Activated CD4-positive, alpha-beta T cell treated with anti-CD3 and anti-CD28 coated beads, Interleukin-2, amount 50 U/mL, for 16 hours (primary cell): ENCODE results near the gene DBNL.

Experiments
- DNase-seq: peaks from one replicate; pipeline ENCODE4 v3.0.0-alpha.2; 2020

DBNL gene

DNA sequence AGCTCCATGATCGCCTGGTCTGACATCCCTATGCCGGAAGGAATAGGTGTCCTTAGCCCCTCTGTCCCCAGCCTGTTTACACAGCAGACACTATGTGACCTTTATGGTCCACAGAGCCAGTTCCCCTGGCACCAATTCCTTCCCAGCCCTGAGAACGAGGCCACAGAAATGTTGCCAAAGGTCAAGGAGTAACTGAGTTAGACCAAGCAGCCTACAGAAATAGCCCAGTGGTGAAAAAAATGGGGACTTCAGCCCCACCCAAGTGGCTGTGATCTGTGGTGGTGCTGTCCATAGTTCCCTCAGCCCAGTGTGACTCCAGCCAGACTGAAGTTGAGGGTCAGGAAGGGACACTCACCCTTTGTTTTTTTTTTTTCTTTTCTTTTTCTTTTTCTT lies 18.4 kb downstream of the DBNL start:
- DNase-seq, result no peak

DNA sequence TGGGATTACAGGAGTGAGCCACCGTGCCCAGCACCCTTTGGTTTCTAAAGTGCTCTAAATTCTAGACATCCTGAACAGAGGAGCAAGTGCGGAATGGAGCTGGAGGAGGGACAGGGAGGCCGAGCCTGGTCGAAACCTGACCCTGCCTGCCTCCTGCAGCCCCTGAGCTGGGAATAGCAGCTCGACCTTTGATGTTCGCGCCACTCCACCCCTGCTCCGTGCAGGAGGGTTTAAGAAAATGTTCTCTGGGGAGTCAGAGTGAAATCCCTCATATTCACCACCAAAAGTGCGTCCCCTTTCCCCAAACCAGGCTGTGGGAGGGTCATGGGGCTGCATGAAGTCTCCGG lies 19.0 kb downstream of the DBNL start:
- no peak for DNase-seq

DNA sequence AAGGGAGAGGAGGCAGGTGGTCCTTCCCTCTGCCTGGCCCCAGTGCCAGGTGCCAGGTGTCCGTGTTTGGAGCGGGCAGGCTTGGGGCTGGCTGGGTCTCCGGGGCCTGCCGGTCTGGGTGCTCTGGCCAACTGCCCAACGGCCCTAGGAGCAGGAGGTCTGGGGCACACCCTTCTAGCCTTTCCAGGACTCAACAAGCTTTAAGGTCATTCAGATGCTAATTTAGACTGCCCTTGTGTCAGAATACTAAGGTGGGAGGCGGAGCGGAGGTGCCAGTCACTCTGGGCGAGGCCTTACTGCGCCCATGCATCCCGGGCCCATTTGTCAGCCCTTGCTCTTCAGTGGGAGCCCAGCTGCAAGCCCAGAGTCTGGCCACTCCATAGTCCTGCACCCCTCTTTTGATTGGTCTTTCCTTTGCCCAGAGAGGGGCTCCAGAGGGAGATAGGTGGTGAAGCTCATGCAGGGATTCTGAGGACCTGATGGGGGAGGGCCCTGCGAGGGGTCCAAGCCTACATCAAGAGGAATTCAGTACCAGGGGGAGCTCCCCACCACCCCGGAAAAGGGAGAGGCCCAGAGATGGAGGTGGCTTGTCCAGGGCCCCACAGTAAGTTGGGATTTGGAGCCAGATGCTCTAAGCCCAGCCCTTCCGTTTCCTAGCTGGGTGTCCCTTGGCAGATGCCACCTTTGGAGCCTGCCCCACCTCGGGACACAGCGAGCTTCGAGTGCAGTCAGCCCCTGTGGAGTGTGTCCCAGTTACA lies 19.6 kb downstream of the DBNL start:
- no peak for DNase-seq

DNA sequence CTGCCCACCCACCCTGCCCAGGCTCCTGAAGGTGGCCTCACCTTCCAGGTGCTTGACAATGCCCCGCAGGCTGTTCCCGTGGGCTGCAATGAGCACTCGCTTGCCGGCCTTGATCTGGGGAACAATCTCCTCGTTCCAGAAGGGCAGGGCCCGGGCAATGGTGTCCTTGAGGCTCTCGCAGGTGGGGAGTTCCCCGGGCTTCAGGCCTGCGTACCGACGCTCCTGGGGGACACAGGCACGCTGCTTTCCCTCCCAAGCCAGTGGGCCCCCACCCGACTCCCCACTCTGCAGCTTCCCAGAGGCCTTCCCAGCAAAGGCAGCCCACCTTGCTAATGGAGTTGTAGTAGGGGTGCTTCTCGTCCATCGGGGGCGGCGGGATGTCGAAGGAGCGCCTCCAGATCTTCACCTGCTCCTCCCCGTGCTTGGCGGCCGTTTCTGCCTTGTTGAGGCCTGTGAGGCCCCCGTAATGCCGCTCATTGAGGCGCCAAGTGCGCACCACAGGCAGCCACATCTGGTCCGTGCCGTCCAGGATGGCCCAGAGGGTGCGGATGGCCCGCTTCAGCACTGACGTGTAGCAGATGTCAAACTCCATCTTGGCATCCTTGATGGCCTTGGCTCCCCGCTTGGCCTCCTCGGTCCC lies 20.4 kb downstream of the DBNL start:
- DNase-seq, result no peak

DNA sequence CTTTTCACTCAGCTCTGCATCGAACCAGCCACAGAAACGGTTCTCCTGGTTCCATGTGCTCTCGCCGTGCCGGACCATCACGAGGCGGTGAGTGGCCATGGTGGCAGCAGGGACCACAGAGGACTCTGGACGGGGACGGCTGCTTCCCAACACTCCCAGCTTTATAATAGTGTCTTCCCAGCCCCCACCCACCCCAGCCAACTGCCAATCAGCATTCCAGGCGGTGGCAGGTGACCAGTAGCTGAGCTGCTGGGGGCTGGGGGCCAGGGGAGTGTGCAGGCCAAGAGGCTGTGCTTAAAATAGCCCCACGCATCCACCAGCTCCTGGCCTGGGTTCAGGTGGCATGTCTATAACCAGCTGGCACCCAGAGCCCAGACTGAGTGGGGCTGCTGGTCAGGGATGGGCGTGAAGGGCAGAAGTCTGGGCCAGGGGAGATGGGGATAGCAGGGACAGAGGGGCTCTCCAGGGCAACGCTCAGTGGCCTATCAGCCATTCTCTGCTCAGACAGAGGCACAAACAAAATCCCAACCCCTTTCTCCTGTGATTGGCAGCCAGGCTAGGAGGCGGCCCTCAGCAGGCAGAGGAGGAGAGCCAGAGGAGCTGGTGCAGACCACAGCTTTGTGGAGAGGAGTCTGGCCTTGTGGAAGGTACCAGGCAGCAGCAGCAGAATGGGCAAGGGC lies 21.1 kb downstream of the DBNL start, which contains the start of gene PGAM2:
Gene PGAM2 (minus strand): TSS at position 137 of the 680 bp plus-strand sequence. CDS start 38 bp downstream, at position 99.
- no peak for DNase-seq

DNA sequence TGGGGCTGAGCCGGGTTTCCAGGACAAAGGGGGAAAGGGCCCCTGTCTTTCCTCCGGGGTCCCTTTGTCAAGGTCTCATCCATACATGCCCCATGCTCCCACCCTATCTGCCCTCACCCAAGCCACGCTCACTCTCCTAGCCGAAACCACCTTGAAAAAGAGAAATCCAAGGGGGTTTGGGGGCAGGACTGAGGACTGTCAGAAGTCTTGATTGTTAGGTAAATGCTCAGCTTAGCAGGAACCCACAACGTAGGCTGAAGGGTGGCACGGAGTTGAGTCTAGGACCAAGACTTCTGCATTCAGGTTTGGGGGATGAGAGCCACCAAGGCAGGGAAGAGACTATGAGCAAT lies 21.6 kb downstream of the DBNL start:
- DNase-seq, result no peak

DNA sequence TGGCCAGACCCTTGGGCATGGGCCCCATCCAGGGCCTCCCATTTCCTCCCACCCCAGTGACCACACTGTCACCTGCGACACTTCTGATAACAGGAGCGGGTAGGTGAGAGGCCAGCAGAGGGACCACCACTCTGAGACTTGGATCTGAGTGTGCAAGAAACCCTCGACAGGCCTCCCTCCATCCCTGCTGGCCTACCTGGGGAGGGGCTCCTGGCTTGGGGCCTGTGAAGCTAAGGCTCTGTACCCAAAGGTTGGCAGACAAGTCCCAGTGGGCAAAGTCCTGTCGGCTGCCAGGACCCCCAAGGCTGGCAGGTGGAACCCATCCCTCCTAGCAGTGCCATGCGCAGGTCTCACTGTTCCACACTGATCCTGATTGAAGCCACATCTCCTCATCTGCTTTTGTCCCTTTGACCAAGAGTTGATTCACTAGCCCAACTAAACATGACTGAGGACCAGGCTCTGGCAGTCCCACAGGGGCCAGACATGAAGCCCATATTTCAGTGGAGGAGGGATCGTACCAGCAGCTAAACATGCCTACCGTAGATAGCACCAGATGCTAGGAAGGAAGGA lies 22.1 kb downstream of the DBNL start:
- no peak for DNase-seq

DNA sequence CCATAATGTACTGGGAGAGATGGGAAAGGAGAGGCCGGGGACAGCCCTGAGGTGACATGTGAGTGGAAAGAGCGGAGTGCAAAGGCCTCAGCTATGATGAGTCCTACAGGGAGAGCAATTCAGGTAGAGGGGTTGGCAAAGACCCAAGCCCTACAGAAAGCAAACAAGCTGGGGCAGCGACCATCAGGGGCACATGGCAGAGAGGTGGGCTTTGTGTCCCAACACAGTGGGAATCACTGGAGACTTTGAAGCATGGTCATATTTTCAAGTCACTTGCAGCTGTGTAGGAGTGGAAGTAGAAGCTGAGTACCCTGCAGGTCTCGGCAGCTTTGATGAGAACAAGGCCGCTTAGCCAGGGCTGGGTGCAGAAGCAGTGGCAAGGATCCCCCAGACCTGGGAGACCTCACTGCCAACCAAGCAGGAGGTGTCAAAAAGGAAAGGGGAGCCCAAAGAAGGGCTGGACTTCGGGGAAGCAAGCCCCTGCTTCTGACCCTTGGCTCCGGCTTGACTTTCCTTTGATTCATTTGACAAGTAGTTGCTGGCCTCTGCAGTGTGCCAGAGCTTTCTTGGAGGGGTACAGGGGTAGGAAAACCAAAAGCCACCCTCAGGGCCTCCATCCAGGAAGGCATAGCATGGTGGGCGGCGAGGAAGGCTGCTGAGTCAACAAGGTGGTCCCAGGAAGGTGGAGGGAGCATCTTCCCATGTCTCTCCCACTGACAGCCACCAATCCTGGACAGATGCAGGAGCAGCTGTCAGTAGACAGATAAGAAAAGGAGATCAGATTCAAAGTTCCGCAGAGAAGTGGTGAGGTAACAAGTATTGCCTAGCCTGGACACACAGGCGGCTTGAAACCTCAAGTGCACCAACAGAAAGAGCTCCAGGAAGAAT lies 22.8 kb downstream of the DBNL start:
- no peak for DNase-seq

DNA sequence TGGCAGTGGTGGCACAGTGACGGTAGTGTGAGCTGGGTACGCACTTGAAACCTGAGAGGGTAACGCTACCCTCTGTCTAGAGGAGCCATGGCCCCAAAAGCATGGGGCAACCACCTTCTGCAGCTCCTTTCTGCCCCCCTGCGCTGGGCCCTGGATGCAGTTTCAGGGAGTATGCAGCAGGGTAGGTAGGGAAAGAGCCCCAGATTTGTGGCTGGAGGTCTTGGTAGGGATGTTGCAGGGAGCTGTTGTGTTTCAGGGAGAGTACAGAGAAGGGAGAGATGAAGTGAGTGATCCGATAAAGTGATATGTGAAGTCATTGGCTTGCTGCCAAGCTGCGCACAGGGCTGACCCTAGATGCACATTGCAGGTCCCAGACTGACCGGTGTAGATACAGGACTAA lies 23.6 kb downstream of the DBNL start:
- DNase-seq, result no peak

DNA sequence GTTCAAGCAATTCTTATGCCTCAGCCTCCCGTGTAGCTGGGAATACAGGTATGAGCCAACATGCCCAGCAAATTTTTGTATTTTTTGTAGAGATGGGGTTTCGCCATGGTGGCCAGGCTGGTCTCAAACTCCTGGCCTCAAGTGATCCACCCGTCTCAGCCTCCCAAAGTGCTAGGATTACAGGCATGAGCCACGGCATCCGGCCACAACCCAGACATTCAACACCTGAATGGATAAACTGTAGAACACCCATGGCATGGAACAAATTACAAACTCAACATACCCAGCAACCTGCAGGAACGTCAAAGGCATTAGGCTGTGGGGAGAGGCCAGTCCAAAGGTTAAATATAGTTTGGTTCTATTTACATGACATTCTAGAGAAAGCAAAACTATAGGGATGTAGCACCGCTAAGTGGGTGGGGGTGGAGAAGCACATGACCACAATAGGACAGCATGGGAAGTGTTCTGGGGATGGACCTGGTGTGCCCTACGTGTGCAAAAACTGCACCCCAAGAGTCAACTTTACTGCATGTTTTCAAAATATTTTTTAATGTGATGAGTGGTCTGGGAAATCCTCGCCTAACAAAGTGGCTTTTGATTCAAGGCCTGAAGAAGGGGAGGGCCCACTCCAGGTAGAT lies 27.3 kb downstream of the DBNL start:
- no peak for DNase-seq

DNA sequence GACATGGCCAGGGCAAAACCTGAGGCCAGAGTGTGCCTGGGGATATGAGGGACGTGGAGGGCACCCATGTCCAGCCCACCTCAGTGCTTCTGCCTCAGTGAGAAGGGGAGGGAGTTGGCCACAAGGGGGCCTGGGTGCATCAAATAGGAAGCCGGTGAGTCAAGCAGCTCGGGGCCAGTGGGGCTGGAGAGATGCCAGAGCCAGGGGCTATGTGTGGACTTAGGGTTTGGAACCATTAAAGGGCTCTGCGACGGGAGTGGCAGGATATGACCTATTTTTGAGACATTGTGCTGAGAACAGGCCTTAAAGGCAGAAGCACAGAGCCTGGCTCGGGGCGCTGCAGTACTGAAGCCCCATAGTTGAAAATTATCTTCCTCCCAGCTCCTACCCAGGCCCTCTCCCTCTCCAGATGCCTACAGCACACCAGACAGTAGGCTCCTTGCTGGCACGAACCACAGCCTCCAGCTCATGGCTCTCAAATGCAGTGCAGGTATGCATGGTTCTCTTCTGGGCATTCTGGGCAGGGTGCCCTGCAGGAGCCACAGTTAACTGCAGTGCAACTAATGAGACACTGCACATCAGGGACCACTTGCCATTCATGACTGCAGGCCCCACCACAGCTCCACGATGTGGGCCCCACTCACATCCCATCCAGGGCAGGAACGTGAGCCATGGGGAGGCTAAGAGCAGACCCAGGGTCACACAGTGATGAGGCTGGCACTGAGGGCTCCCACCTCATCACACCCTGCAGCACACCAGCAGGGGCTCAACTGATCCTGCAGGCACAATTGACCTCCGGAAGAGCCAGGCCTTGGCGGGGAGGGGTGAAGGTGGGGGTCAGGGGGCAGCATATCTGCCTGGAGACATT lies 28.1 kb downstream of the DBNL start:
- no peak for DNase-seq

DNA sequence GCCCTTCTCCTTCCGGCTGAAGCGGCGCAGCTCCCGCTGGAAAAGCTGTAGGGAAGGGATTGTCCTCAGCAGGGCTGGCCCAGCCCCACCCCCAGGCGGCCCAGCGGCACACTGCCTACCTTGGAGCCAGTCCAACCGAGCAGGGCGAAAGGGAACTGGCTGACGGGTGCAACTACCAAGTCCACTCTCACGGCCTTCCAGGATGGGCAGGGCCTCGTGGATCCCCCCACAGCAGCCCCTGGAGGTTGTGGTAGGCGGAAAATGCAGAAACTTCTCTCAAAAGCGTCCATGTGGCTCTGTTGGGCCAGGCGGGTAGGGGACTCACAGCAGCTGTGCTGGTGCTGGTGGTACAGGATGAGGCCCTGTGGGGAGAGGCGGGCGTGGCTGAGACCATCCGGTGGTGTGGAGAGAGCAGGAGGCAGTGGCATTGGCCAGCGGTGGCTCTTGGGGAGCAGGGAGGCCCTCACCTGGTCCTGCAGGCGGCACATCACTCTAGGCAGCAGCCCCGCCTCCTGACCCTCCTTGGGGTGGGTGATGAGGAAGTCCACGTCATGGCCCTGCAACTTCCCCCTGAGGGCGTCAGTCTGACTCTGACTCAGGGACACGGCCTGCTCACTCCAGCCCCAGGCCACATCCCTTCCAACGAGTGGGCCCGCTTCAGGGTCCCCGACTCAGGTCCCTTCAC lies 29.3 kb downstream of the DBNL start:
- no peak for DNase-seq

DNA sequence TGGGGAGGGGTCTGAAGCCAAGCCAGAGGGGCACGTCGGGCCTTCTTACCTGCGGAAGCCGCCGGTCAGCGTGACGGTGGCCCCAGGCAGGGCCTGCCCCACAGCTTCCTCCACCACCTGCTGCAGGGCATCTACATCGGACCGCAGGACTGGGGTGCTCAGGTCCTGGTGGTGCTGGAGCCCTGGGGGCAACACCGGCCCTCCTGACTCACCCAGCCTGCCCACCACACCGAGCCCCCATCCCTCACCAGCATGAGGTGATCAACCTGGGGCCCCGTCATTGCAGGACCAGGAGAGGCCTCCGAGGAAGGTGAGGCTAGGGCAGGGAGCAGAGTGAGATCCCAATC lies 29.8 kb downstream of the DBNL start:
- no peak for DNase-seq

DNA sequence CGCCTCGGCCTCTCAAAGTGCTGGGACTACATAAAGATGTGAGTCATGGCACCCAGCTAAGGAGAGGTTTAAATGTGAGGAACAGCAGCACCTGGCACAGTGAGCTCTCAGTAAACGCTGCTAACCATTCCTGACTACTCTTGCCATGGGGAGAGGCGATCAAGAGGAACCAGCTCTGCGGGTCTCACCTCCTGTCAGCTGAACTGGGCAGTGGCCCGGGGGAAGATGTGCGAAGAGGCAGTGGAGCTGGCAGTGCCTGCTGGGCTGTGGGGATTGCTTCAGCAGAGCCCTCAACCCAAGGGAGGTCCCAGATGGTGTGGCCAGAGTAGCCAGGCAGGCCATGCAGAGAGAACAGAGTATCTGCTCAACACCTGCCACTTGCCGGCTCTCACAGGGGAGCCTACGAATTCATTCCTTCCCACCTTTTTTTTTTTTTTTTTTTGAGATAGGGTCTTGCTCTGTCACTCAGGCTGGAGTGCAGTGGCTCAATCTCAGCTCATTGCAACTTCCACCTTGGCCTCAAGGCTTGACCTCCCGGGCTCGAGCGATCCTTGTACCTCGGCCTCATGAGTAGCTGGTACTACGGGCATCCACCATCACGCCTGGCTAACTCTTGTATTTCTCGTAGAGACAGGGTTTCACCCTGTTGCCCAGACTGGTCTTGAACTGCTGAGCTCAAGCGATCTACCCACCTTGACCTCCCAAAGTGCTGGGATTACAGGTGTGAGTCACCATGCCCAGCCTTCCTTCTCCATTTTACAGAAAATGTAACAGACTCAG lies 31.0 kb downstream of the DBNL start:
- DNase-seq, result no peak

DNA sequence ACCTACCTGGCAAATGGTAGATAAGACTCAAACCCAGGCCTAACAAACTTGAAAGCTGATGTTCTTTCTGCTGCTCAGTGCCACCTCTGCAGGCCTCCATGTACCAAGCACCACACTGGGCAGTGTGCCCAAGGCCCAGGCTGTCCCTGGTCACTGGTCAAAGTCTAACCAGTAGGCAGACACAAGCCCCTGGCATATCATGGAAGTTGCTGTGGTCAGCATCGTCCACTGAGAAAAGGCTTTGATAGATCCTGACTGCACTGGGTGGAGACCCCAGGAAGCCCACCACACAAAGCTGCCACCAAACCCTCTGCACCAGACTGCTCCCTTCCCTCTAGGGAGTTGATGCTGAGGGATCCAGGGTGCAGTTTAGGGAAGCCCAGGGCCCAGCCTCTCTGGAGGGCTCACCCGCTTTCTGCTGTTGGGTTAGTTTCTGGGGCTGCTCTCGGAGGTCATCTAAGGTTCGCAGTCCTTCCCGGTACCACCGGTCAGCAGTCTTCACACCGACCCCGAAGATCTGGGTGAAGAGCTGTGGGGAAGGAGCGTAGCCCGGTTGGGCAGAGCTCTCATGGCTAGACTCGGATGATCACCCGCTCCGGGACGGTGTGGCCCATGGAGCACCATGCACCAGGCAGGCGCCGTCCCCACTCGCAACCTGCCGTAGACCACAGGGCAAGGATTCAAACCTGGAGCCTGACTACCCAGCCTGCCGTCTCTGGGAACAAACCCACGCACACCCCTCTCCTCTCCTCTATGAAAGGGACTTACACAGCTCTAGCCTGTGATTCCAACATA lies 31.8 kb downstream of the DBNL start:
- DNase-seq, result no peak

DNA sequence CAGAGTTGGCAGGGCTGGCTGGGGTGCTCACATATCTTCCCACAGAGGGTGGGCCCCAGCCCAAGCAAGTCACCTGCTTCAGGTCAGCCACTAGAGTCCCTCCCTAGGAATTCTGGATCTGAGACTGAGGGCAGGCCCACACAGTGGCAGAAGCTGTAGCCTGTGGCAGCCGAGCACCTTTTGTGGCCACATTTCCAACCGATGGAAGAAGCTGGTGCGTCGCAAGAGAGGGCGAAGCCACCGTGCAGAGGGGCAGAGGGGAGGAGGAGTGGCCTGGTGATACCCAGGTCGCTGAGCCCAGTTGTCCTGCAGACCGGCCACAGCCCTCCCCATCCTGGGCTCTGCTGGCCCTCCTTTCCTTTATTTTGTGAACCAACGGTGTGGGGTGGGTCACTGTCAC lies 32.6 kb downstream of the DBNL start:
- no peak for DNase-seq

DNA sequence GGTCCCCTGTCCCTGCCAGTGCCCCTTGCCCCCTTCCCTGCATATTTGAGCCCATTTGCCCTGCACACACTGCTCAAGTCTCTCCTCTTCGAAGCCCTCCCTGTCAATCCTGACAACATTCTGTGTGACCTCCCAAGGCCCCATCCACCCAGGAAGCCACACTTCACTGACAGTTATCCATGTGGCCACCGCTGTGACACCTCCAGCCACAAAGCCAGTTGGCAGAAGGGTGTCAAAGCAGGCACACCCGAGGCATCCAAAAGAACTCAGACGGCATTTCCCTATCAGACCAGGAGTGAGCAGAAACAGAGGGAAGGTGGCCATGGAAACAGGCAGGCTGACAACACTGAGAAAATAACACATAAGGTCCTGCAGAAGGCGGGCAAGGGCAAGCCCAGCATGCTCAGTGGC lies 33.2 kb downstream of the DBNL start:
- DNase-seq, result no peak

DNA sequence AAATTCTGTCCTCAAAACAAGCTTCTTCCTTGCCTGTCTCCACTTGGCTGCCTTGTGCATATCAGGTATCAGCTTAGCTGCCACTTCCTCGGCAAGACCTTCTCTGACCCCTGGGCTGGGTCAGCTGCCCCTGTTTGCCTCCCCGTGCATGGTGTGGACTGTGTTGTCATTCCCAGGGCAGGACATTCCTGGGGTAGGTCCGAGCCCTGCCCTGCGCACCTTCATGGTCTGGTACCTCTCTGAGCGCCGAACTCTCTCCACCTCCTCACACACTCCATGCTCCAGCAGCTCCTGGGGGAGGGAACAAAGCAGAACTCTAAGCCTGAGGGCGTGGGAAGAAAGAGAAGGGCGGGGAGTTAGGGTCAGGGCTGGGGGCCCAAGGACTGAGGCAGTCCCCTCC lies 34.0 kb downstream of the DBNL start:
- no peak for DNase-seq

DNA sequence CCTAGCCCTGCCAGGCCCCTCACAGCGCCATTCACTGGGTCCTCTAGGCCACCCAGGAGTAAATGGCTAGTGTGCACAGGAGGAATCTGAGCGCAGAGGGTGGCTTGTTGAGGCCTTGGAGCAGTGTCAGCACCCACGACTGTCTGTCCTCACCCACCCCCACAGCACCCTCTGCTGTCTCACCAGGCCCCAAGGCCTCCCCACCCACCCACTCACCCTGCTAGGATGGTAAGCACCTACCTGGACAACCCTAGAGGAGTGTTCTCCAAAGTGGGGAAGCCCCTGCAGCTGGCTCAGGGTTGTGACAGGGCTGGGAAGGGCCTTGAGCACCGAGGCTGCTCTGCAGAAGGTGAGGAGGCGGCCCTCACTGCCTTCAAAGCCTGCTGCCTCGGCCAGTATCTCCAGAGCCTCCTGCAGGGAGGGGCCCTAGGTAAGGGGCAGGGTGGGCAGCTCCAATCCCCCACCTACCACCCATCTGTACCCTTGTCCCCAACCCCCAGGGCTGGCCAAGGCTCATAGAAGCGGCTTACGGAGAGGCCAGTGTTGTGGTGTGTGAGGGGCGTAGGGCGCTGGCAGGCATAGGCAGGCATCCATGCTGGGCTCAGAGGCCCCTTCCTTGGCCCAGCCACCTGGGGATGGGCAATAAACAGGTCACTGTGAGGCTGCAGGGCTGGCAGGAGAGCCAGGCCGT lies 35.0 kb downstream of the DBNL start:
- no peak for DNase-seq
